GM21825 (cell line): ENCODE measurements around the gene OR6Y1.

Source experiments
- ATAC-seq: cut with Tn5 transposase; IDR thresholded peaks from one replicate; pipeline ENCODE4 v1.9.1; 2021; ENCODE audit warnings: mild to moderate bottlenecking, moderate library complexity; ENCODE audit not compliant: unreplicated experiment

OR6Y1 gene

GRCh38 chr1:158554352-158554751 is at the start of gene OR6Y1:
TSS of gene OR6Y1 (minus strand) at chr1:158554405. CDS start at chr1:158548105, 6,300 bp downstream.
- no peak for ATAC-seq

- no peak for ATAC-seq
Observed at GRCh38 chr1:158600735-158601134, 46.5 kb upstream of the OR6Y1 start.

GRCh38 chr1:158586942-158587341 is 32.7 kb upstream of the OR6Y1 start:
- no peak for ATAC-seq

GRCh38 chr1:158583962-158584361 is 29.8 kb upstream of the OR6Y1 start:
- no peak for ATAC-seq

- ATAC-seq: no peak
Observed at GRCh38 chr1:158579733-158580132, 25.5 kb upstream of the OR6Y1 start, which contains the start of gene OR10X1. TSS of gene OR10X1 (minus strand) at chr1:158579899. CDS start at chr1:158579899, 0 bp downstream.

GRCh38 chr1:158577561-158577960 is 23.4 kb upstream of the OR6Y1 start:
- no peak for ATAC-seq

- ATAC-seq: no peak
Observed at GRCh38 chr1:158572226-158572625, 18.0 kb upstream of the OR6Y1 start.

GRCh38 chr1:158570480-158570879 is 16.3 kb upstream of the OR6Y1 start, which contains the start of gene OR6P1:
TSS of gene OR6P1 (minus strand) at chr1:158570580. CDS start at chr1:158563604, 6,976 bp downstream.
- no peak for ATAC-seq

- no peak for ATAC-seq
Observed at GRCh38 chr1:158564608-158565007, 10.4 kb upstream of the OR6Y1 start.

- ATAC-seq: no peak
Observed at GRCh38 chr1:158563853-158564252, 9.6 kb upstream of the OR6Y1 start.

- no peak for ATAC-seq
Observed at GRCh38 chr1:158559696-158560095, 5.5 kb upstream of the OR6Y1 start.

- no peak for ATAC-seq
Observed at GRCh38 chr1:158552296-158552695, 1.9 kb downstream of the OR6Y1 start.

GRCh38 chr1:158547533-158547932 is 6.7 kb downstream of the OR6Y1 start:
- ATAC-seq: no peak

GRCh38 chr1:158537609-158538008 is 16.6 kb downstream of the OR6Y1 start:
- no peak for ATAC-seq

GRCh38 chr1:158534496-158534895 is 19.7 kb downstream of the OR6Y1 start:
- no peak for ATAC-seq

- no peak for ATAC-seq
Observed at GRCh38 chr1:158527190-158527815, 26.9 kb downstream of the OR6Y1 start.

- ATAC-seq: no peak
Observed at GRCh38 chr1:158521666-158522058, 32.5 kb downstream of the OR6Y1 start.

GRCh38 chr1:158520955-158521665 is 33.1 kb downstream of the OR6Y1 start:
- no peak for ATAC-seq

- ATAC-seq: no peak
Observed at GRCh38 chr1:158520021-158520420, 34.2 kb downstream of the OR6Y1 start.

- ATAC-seq: no peak
Observed at GRCh38 chr1:158516966-158517365, 37.2 kb downstream of the OR6Y1 start.

- no peak for ATAC-seq
Observed at GRCh38 chr1:158509471-158510156, 44.6 kb downstream of the OR6Y1 start.

- ATAC-seq: no peak
Observed at GRCh38 chr1:158507511-158507910, 46.7 kb downstream of the OR6Y1 start.
